Lower lobe of right lung (tissue), 2 donors: Measurements from ENCODE around the gene MMP20. TPM values are rescaled to one million over a fixed set of nuclear protein-coding genes. Genes with fewer than 3 reads are reported as not detected.
A peak's percentile ranks its signal among the peaks of the same experiment; 100 is the strongest.

ENCODE experiments used
- ATAC-seq, 2 donors: fragments of 200-7000 bp; cut with Tn5 transposase; one replicate each; pipeline ENCODE4 v1.9.1; 2020 to 2022; ENCODE audit warnings: mild to moderate bottlenecking in 2 of 2, moderate library complexity in 2 of 2
- DNase-seq: peaks from one replicate; pipeline ENCODE4 v3.0.0-alpha.2; 2020
- H3K27ac ChIP-seq: fragments of 200-600 bp; one replicate; pipeline ENCODE4 v1.8.0; 2022
- H3K27me3 ChIP-seq: fragments of 200-600 bp; one replicate; pipeline ENCODE4 v1.8.0; 2022; ENCODE audit warnings: low read depth
- H3K36me3 ChIP-seq: fragments of 200-600 bp; one replicate; pipeline ENCODE4 v1.8.0; 2022; ENCODE audit warnings: mild to moderate bottlenecking
- H3K4me1 ChIP-seq: fragments of 200-600 bp; one replicate; pipeline ENCODE4 v1.8.0; 2022
- H3K4me3 ChIP-seq: fragments of 200-600 bp; one replicate; pipeline ENCODE4 v1.8.0; 2022; ENCODE audit warnings: mild to moderate bottlenecking
- H3K9me3 ChIP-seq: fragments of 200-600 bp; one replicate; pipeline ENCODE4 v1.8.0; 2022
- CTCF ChIP-seq: fragments of 200-600 bp; IDR thresholded peaks from one replicate; pipeline ENCODE4 v1.8.0; 2022; ENCODE audit warnings: antibody characterized with exemption, mild to moderate bottlenecking
- intact Hi-C: fragments of 100-400 bp; cut with DNase I; formaldehyde crosslinking; loops from one replicate; pipeline ENCODE4 v1.11.0; 2022
- total RNA-seq: library from RNA; stranded (reverse); fragmentation: NEBNext Ultra II Directional; extraction: Animal tissue kit (Norgen Biotek cat#: 25700); gene quantifications from one replicate; pipeline ENCODE4 v1.2.1, GENCODE V29; 2021
- donor health status: DM: no; HTN: yes; CAD: no; lungs with severe emphysema.

MMP20 gene
- total RNA-seq, 1 donor from 2014 or later: not detected

GRCh38 chr11:102603091-102603490 is 22.0 kb downstream of the MMP20 start:
- ATAC-seq: peak; percentile 65 to 82
- Histone ChIP-seq H3K4me1 (no peaks in the 10 kb centered on the region), H3K9me3 (no peaks in the 10 kb centered on the region), H3K27ac (no peak overlapping the region), H3K27me3 (no peaks in the 10 kb centered on the region), H3K4me3 (no peak overlapping the region), H3K36me3 (no peaks in the 10 kb centered on the region)
- intact Hi-C loops: no loop called here
- no peak for DNase-seq
- no peak for TF ChIP-seq CTCF

GRCh38 chr11:102600666-102601065 is 24.5 kb downstream of the MMP20 start:
- Histone ChIP-seq H3K36me3 (no peaks in the 10 kb centered on the region), H3K4me1 (no peaks in the 10 kb centered on the region), H3K27ac (no peak overlapping the region), H3K4me3 (no peak overlapping the region), H3K27me3 (no peaks in the 10 kb centered on the region), H3K9me3 (no peaks in the 10 kb centered on the region)
- ATAC-seq: no peak
- no peak for DNase-seq
- intact Hi-C loops: no loop called here
- no peak for TF ChIP-seq CTCF

- ATAC-seq (peak in 1 of 2 donors; percentile 50), DNase-seq (no peak)
- H3K4me3 ChIP-seq: no peak overlapping the region
- H3K27ac ChIP-seq: no peak overlapping the region
- H3K27me3 ChIP-seq: no peaks in the 10 kb centered on the region
- H3K9me3 ChIP-seq: no peaks in the 10 kb centered on the region
- H3K36me3 ChIP-seq: no peaks in the 10 kb centered on the region
- intact Hi-C loops: no loop called here
- H3K4me1 ChIP-seq: no peaks in the 10 kb centered on the region
- no peak for TF ChIP-seq CTCF
Observed at GRCh38 chr11:102599642-102600261, 25.4 kb downstream of the MMP20 start.

GRCh38 chr11:102598272-102598671 is 26.9 kb downstream of the MMP20 start:
- Histone ChIP-seq H3K27me3 (no peaks in the 10 kb centered on the region), H3K4me3 (no peak overlapping the region), H3K4me1 (no peaks in the 10 kb centered on the region), H3K36me3 (no peaks in the 10 kb centered on the region), H3K27ac (no peak overlapping the region), H3K9me3 (no peaks in the 10 kb centered on the region)
- DNase-seq (no peak), ATAC-seq (no peak)
- TF ChIP-seq CTCF: no peak
- intact Hi-C loops: no loop called here

- TF ChIP-seq CTCF: no peak
- Histone ChIP-seq H3K4me3 (no peak overlapping the region), H3K9me3 (no peaks in the 10 kb centered on the region), H3K27me3 (no peaks in the 10 kb centered on the region), H3K27ac (no peak overlapping the region), H3K4me1 (no peaks in the 10 kb centered on the region), H3K36me3 (no peaks in the 10 kb centered on the region)
- no peak for DNase-seq
- intact Hi-C loops: no loop called here
- no peak for ATAC-seq
Observed at GRCh38 chr11:102596578-102596977, 28.6 kb downstream of the MMP20 start.
